Mesothelial cell of epicardium (in vitro differentiated cells): ENCODE results near the gene WHRN. TPM values are rescaled to one million over a fixed set of nuclear protein-coding genes. Genes with fewer than 3 reads are reported as not detected.

Source experiments
- DNase-seq, 2 experiments: peaks; one replicate each; pipeline ENCODE4 v3.0.0; 2021; ENCODE audit warnings: low spot score in 2 of 2; ENCODE audit not compliant: unreplicated experiment in 2 of 2
- H3K27ac Mint-ChIP-seq: 2 replicates; pipeline ENCODE4 v1.8.0; 2021; ENCODE audit warnings: mixed read lengths
- H3K27me3 Mint-ChIP-seq: 2 replicates; pipeline ENCODE4 v1.8.0; 2021; ENCODE audit warnings: low read depth, mixed read lengths
- H3K36me3 Mint-ChIP-seq: 2 replicates; pipeline ENCODE4 v1.8.0; 2021; ENCODE audit warnings: mixed read lengths
- H3K4me1 Mint-ChIP-seq: 2 replicates; pipeline ENCODE4 v1.8.0; 2021; ENCODE audit warnings: mixed read lengths
- H3K4me3 Mint-ChIP-seq: 2 replicates; pipeline ENCODE4 v1.8.0; 2021; ENCODE audit warnings: mild to moderate bottlenecking, moderate library complexity, mixed read lengths
- H3K9me3 Mint-ChIP-seq: 2 replicates; pipeline ENCODE4 v1.8.0; 2021; ENCODE audit warnings: mixed read lengths
- CTCF ChIP-seq: fragments of 200-600 bp; sonication (generic); IDR thresholded peaks from one replicate; pipeline ENCODE4 v1.5.0; 2021; ENCODE audit warnings: antibody characterized with exemption; ENCODE audit not compliant: unreplicated experiment
- total RNA-seq: library from RNA; stranded (reverse); gene quantifications from 3 replicates; pipeline ENCODE4 v1.2.1, GENCODE V29; 2021

WHRN gene
- total RNA-seq, 1 donor from 2014 or later, result 25.5 TPM

DNA sequence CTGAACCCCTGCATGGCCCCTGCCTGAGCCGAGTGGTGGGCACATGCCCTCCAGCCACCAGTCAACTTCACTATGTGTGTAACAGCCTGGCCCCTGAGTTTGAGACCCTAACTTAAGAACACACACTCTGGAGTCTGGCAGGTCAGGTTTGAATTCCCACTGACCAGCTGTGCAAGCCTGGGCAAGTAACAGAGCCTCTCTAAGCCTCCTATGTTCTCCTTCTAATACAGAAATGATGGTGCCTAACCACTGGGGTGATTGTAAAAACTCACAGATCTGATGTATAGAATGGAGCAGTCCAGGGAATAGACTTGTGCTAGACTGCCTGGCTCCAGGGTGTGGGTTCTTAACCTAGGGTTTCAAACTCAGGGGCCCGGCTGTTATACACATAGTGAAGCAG lies 100.7 kb downstream of the WHRN start:
- no peak overlapping the region for H3K27ac Mint-ChIP-seq
- no peak overlapping the region for H3K4me3 Mint-ChIP-seq
- peaks cover 12% of the 10 kb centered on the region for H3K4me1 Mint-ChIP-seq
- no peaks in the 10 kb centered on the region for H3K9me3 Mint-ChIP-seq
- no peak for DNase-seq
- no peaks in the 10 kb centered on the region for H3K27me3 Mint-ChIP-seq
- no peak for TF ChIP-seq CTCF
- peaks cover 3% of the 10 kb centered on the region for H3K36me3 Mint-ChIP-seq

DNA sequence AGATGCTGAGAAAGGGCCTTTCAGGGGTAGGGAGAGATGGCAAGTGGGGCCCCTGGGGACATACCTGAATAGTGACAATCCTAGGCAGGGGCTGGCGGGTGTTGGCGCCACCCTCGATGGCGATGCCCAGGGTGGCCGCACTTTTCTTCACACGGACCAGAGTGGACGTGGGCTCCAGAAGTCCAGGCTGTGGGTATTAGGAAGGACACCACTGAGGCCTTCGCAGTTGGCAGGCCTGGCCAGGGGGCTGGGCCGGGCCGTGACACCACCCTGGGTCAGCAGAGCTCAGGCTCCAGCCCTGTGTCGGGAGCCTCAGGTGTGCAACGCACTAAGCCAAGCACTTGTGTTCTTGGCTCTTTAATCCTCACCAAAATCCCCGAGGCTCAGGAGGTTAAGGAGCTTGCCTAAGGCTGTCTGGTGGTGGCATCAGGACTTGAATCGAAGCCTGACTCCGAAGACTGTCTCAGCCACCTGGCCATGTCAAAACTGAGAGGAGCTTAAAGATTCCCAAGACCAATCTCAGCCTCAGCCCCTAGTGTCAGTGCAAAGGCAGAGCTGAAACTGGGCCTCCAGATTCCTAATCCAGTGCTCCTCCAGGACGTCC lies 102.0 kb downstream of the WHRN start:
- no peak for DNase-seq
- no peaks in the 10 kb centered on the region for H3K27me3 Mint-ChIP-seq
- no peak overlapping the region for H3K4me3 Mint-ChIP-seq
- no peak overlapping the region for H3K27ac Mint-ChIP-seq
- no peaks in the 10 kb centered on the region for H3K9me3 Mint-ChIP-seq
- peaks cover 12% of the 10 kb centered on the region for H3K4me1 Mint-ChIP-seq
- peaks cover 3% of the 10 kb centered on the region for H3K36me3 Mint-ChIP-seq
- no peak for TF ChIP-seq CTCF

DNA sequence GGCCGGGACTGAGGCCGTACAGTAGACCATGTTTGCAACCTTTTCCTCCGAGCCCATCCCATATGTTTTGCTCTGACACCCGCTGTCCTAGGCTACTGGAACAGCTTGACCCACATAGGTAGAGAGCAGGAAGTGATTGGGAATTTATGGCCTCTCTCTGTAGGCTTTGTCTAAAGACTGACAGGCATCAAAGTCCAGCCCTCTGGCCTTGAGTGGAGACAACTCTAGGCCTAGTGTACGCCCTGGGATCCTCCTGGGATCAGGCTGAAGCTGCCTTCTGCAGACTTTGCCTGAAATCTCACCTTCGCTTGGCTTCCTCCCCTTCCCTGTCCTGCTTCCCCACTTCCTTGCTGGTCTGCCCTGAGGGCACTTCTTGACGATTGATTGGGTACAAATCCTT lies 103.9 kb downstream of the WHRN start:
- Mint-ChIP-seq H3K27me3 (no peaks in the 10 kb centered on the region), H3K9me3 (no peaks in the 10 kb centered on the region), H3K4me1 (peaks cover 23% of the 10 kb centered on the region), H3K36me3 (peaks cover 2% of the 10 kb centered on the region), H3K4me3 (no peak overlapping the region), H3K27ac (no peak overlapping the region)
- DNase-seq, result no peak
- TF ChIP-seq CTCF, result no peak

GRCh38 chr9:114400772-114401171 lies 104.5 kb downstream of the WHRN start:
- TF ChIP-seq CTCF, result no peak
- Mint-ChIP-seq H3K4me3 (no peak overlapping the region), H3K27ac (no peak overlapping the region)

DNA sequence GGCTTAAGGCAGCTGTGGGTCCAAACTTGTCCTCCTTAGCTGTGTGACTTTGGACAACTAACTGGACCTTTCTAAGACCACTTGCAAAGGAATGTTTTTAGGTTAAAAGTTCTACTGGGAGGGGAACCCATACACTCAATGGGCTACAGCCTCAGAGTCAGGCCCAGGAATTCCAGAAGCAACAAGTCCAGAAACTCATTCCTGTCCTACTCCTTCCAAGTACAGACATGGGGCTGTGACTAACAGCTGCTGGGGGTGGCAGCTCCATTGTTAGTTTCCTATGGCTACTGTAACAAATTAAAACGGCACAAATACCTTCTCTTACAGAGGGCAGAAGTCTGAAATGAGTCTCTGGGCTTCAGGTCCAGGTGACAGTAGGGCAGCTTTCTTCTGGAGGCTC lies 105.1 kb downstream of the WHRN start:
- DNase-seq, result no peak
- Mint-ChIP-seq H3K27me3 (no peaks in the 10 kb centered on the region), H3K36me3 (no peaks in the 10 kb centered on the region), H3K9me3 (no peaks in the 10 kb centered on the region), H3K4me1 (peaks cover 26% of the 10 kb centered on the region), H3K27ac (no peak overlapping the region), H3K4me3 (no peak overlapping the region)
- no peak for TF ChIP-seq CTCF

More at GRCh38 chr9:114400772-114401171, 104.5 kb downstream of the WHRN start:
- Mint-ChIP-seq H3K27me3 (no peaks in the 10 kb centered on the region), H3K36me3 (no peaks in the 10 kb centered on the region), H3K4me1 (peaks cover 23% of the 10 kb centered on the region), H3K9me3 (no peaks in the 10 kb centered on the region)
- no peak for DNase-seq

GRCh38 chr9:114399381-114399780 lies 105.9 kb downstream of the WHRN start:
- no peak for TF ChIP-seq CTCF
- DNase-seq, result no peak
- Mint-ChIP-seq H3K9me3 (no peaks in the 10 kb centered on the region), H3K27me3 (no peaks in the 10 kb centered on the region), H3K4me1 (peaks cover 32% of the 10 kb centered on the region), H3K27ac (no peak overlapping the region), H3K36me3 (no peaks in the 10 kb centered on the region), H3K4me3 (no peak overlapping the region)
